HL-60/S4 (cell line): ENCODE data around the gene CELF2.
"Not testable (repeated sequence)": the region's sequence is repeated elsewhere in the genome, so short reads cannot be mapped to it uniquely, and the experiment has no call there.

Experiments
- in situ Hi-C: fragments of 300-500 bp; cut with MboI; formaldehyde crosslinking; loops from 2 replicates; pipeline ENCODE4 v1.14.3; 2022; ENCODE audit warnings: low sequenced_read_pairs

The CELF2 gene

GRCh38 chr10:11366889-11367288 is 349.2 kb downstream of the CELF2 start:
- in situ Hi-C loops = not testable (repeated sequence)

GRCh38 chr10:11367505-11367904 is 349.8 kb downstream of the CELF2 start:
- in situ Hi-C loops = no loop called here

GRCh38 chr10:11373717-11374171 is 356.1 kb downstream of the CELF2 start:
- in situ Hi-C loops = no loop called here

GRCh38 chr10:11377267-11377666 is 359.6 kb downstream of the CELF2 start:
- in situ Hi-C loops = no loop called here

- in situ Hi-C loops = no loop called here
Observed at GRCh38 chr10:11378835-11379234, 361.2 kb downstream of the CELF2 start.

GRCh38 chr10:11379771-11380170 is 362.1 kb downstream of the CELF2 start:
- in situ Hi-C loops = no loop called here

- in situ Hi-C loops = no loop called here
Observed at GRCh38 chr10:11381023-11381422, 363.4 kb downstream of the CELF2 start.

- in situ Hi-C loops = no loop called here
Observed at GRCh38 chr10:11381511-11381910, 363.8 kb downstream of the CELF2 start.

- in situ Hi-C loops = no loop called here
Observed at GRCh38 chr10:11382187-11382586, 364.5 kb downstream of the CELF2 start.

GRCh38 chr10:11386044-11386443 is 368.4 kb downstream of the CELF2 start:
- in situ Hi-C loops = no loop called here
